ENCODE measurements around the gene PPP1R17.

DNA sequence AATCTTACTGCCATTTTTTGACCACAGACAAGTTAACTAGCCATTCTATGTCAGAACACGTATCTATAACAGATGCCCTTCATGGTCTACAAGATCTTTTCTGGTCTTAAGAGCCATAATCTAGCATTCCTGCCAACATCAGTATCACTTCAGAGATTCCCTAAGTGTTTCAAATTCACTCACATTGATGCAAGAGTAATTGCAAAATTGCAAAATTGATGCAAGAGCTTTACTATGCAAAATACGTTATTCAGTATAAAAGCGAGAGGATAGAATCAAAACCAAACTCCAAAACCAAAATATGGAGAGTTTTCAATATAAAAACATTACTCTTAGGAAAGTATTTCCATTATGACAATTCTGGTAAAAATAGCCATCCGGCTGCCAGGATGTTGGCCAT, 38.1 kb upstream of the PPP1R17 start:
- TF ChIP-seq, protein P1, sequence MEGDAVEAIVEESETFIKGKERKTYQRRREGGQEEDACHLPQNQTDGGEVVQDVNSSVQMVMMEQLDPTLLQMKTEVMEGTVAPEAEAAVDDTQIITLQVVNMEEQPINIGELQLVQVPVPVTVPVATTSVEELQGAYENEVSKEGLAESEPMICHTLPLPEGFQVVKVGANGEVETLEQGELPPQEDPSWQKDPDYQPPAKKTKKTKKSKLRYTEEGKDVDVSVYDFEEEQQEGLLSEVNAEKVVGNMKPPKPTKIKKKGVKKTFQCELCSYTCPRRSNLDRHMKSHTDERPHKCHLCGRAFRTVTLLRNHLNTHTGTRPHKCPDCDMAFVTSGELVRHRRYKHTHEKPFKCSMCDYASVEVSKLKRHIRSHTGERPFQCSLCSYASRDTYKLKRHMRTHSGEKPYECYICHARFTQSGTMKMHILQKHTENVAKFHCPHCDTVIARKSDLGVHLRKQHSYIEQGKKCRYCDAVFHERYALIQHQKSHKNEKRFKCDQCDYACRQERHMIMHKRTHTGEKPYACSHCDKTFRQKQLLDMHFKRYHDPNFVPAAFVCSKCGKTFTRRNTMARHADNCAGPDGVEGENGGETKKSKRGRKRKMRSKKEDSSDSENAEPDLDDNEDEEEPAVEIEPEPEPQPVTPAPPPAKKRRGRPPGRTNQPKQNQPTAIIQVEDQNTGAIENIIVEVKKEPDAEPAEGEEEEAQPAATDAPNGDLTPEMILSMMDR (IDR thresholded peaks at IDR 0.05), result no peak
- TF ChIP-seq POLR2A (IDR thresholded peaks at IDR 0.05), result no peak

Data from breast epithelium (tissue), 3 donors.